Glomerular visceral epithelial cell (primary cell): ENCODE measurements around the gene RPS19BP1.

ENCODE experiments used
- DNase-seq: peaks from one replicate; pipeline ENCODE4 v3.0.0-alpha.2; 2016; ENCODE audit errors: extremely low spot score

Gene RPS19BP1

DNA sequence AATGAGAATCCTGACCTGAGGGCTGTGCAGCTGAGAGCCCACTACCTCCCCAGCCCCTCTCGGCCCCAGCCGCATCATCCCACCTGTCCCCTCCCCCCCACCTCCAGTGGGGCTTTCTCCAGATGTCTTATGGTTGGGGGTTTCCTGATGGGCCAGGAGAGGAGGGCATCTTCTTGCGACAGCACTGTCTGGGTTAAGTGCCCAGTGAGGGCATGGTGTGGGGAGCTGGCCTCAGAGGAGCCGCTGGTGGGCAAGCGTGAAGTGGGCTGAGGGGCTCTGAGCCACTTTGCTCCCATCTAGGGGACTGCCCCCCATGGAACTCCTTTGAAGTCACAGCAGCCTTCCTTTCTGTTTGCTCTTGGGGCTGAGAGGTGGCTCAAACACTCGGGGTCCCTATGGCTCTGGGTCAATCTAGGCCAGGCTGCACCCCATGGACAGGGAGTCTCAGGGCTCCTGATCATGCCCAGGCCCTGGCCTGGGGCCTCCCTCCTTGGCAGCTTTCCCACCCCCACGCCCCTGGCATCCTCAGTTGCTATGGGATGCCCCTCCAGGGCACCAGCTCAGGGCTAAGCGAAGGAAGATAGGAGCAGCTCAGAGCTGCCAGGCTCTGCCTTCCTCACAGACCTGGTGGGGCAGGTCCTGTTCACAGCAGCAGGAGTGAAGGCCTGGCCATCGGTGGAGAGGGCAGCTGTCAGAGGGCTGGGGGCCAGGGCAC, 41.4 kb downstream of the RPS19BP1 start:
- DNase-seq, result no peak

DNA sequence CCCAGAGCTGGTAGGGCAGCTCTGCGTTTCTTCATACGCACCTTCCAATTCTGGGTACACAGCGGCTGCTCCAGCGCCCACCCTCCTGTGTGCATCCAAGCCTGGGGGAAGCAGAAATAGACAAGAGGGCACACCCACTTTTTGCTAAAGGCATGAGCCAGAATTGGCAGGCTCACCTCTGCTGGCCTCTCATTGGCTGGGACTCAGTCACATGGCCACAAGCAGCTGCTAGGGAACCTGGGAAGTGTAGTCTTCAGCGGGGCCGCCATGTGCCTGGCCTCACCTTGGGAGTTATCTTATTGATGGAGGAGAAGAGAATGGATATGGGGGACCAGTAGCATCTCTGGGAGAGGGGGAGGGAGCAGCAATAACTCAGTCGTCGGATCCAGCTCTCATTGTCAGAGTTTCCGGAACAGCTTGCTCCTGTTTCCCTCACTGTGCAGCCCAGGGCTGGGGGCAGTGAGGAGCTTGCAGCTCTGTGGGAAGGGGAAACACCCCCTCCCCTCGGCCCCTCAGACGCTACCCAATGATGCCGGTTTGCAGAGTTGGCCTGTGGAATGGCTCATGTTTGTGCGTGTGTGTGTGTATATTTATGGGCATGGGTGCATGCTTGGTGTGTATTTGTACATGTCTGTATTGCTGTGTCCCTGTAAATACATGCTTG, 42.3 kb downstream of the RPS19BP1 start:
- peak; percentile 42 for DNase-seq

GRCh38 chr22:39489094-39490068, 43.2 kb downstream of the RPS19BP1 start:
- no peak for DNase-seq

GRCh38 chr22:39488563-39489083, 43.9 kb downstream of the RPS19BP1 start:
- DNase-seq, result no peak

- DNase-seq, result no peak
Observed at GRCh38 chr22:39487826-39488520, 44.6 kb downstream of the RPS19BP1 start.

GRCh38 chr22:39486951-39487825, 45.4 kb downstream of the RPS19BP1 start:
- DNase-seq, result no peak

DNA sequence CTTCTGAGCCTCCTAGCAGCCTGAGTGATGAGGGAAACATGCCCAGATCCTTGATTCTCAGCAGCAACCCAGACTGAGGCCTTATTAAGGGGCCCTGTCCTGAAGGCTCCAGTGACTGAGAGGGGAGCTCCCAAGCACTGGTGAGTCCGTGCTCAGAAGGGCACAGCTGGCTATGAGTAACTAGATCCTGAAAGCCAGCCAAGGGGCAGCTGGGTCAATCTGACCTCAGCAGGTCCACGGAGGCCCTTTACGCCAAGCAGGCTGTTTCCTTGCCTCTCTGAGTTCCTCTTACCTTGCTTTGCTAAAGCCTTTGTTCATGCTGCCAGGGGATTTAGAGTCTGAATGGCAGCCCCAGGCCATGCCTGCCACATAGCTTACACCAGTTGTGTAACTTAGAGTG, 49.8 kb downstream of the RPS19BP1 start:
- DNase-seq, result peak; percentile 73

GRCh38 chr22:39481595-39481994, 51.0 kb downstream of the RPS19BP1 start:
- DNase-seq, result no peak

GRCh38 chr22:39481054-39481453, 51.5 kb downstream of the RPS19BP1 start:
- DNase-seq, result no peak

- DNase-seq, result no peak
Observed at GRCh38 chr22:39480557-39480956, 52.0 kb downstream of the RPS19BP1 start.

DNA sequence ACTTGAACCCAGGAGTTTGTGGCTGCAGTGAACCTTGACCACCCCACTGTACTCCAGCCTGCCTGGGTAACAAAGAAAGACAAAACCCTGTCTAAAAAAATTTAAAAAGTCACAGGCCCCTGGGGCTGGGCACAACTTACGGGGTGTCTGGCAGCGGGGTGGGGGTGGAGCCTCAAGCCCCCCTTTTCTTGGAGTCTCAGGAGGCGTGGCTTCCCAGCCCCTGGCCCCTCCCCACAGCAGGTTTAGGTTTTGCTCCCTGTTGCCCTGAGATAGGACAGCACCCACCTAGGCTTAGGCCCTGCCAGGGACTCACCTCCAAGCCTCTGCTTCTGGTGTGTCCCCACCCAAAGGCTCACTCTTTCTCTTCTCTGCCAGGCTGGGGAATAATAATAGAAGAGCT, 53.3 kb downstream of the RPS19BP1 start:
- DNase-seq, result no peak
